Activated CD8-positive, alpha-beta memory T cell treated with anti-CD3 and anti-CD28 coated beads, Interleukin-2, amount 50 U/mL, for 24 hours (primary cell): ENCODE results near the gene PDE3A.

Experiments used
- DNase-seq: peaks from one replicate; pipeline ENCODE4 v3.0.0-alpha.2; 2020; ENCODE audit errors: extremely low read depth

PDE3A gene

DNA sequence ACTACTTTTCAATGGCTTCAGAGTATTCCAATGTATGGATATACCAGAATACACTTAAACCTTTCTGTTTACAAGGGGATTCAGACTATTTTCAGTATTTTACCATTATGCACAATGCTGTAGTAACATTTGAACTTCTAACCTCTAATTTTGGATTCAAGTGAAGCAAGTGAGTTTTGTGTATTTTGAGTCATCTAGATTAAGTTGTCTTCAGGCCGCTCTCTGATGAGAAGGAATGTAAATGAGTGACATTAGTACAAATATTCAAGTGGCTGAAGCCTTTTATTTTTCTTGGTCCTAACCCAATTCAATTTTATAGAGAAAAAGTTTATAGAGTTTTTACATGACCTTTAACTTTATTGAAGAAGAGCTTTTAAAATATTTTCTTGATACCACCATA, 125.6 kb downstream of the PDE3A start:
- no peak for DNase-seq

DNA sequence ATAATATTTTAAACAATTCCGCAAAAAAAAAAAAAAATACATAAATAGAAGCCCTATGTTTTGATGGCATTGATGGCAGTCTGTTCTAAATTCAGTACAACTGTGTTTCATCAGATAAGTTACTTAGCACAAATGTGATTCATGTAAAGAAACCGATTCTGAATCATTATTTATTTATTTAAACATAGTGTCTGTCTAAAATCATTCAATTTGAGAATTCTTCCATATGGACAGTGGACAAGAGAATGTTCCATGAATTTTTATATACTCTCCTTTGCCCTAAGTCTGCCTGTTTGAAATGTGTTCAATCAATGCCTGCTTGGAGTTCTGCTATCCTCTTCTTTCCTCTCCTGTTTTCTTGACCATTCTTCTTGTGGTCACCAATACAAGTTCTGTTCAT, 126.5 kb downstream of the PDE3A start:
- DNase-seq: no peak

DNA sequence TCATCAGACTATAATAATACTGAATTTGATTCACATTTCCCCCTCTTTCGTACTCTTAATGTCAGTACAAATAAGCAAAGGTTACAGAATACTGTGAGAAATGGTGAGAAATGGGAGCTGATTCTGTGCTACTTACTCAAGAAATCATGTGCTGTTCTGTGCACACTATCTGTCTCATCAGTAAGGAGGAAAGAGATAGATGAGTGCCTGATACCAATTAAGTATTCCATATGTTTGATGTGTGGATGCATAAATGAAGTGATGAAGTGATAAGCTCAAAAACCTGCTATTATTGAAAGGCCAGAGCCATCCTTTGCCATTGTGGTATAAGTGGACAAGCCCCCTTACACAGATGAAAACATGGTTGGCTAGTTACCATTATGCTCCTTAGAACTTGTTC, 127.7 kb downstream of the PDE3A start:
- no peak for DNase-seq

DNA sequence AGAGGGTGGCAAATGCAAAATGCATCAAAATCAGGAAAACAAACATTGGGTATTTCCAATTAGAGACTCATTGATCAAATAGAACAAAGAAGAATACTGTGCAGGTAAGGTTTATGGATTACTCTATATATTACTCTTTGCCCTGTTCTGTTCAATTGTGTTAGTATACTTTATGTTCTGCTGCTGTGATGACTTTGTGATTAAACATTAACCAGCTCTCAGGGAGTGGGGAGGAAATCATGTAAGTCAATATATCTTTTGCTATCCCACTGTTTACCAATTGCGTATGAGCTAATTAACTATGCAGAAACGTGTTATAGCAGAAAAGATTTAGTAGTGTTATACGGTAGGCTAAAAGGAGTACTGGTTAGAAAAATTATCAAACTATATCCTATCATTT, 129.4 kb downstream of the PDE3A start:
- no peak for DNase-seq

DNA sequence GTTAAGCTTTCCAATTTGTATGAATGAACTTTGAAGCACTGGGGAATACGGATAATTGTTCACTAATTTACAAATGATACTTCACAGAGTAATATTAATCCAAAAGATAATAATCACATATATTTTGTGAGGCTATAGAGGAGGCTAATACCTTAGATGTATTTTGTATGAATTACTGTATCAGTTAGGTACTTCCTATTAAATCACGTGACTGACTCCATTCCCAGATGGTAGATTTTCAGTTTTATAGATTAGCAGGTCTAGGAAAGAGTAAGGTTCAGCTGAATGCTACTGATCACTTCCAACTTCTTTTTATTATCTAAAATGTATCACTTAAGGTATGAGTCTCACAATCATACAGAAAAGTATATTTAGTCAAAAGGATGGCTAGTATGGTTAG, 133.6 kb downstream of the PDE3A start:
- DNase-seq: no peak

DNA sequence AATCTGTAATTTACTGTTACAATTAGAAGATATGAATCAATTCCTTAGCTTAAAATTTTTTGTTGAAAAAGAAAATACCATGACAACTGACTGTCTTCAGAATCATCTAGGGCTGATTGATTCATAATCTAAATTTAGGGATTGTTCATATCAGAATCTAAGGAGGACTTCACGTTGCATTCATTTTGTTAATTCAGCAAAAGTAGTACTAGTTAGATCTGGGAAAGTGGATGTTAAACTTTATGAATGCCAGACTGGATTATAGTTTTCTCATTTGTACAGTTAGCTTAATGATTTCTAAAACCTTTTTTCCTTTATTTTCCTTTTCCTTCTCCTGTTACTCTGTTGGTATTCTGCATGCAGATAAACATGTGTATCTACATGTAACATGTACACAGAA, 135.5 kb downstream of the PDE3A start:
- no peak for DNase-seq

DNA sequence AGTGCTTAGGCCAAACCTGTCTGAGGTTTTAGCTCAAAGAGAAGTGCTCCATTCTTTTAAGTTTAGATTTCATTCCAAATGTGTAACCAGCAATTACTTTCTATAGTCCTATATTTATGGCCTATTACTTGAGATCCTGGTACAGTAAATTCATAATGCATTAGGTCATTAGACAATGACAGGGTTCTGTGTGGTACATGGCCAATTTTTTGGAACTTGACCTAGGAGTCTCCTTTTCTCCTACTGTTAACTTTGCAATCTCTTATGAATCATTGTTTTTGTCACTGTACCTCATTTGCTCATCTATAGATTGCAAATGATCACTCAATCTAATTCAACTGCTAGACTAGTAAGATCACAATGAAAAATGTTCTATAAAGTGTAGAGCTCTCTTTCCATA, 136.7 kb downstream of the PDE3A start:
- DNase-seq: no peak

DNA sequence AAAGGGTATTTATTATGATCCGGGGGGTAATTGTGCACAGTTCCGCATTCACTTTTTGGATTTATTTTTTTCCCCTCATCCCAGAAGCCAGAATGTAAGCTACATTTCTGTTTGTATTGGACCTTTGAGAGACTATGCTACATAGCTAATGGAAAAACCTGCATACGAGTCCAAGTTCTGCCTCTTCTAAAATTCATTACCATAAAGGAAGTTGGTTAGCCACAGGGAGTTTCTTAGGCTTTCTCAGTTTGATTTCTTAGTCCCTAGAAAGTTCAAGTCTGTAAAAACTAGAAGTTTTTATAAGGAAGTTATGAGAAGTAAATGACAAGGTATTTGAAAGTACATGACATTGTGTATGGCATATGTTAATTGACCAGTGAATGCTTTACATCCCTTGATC, 138.7 kb downstream of the PDE3A start:
- no peak for DNase-seq

DNA sequence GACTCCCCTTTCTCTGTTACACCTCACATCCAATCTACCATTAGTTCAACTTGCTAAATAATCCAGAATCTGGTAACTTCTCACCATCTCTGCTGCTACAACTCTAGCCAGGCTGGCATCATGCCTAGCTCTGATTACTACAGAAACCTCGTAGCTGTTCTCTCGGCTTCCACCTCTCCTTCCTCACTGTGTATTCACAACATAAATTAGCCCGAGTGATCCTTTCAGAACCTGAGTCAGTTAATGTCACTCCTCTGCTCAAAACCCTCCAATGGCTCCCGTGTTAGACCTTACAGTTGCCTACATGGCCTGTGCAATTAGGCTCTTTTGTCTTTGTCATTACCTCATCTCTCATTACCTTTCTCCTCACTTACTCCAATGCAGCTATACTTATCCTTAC, 139.4 kb downstream of the PDE3A start:
- DNase-seq: no peak

DNA sequence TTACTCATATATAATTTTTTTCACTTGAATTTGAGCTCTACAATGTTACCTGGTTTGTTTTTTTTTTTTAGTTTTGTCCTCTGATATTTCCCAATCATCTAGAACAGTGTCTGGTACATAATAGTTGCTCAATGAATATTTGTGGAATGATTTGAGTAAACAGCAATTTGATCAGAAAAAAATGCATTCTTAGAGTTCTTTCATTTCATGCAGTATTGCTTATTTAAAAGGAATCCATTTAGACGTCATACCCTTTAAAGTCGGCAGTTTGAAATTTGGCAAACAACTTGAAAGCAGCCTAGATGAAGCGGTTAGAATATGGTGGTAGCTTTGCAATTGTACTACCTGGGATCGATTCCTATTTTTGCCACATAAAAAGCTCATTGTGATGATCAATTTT, 140.0 kb downstream of the PDE3A start:
- DNase-seq: no peak

DNA sequence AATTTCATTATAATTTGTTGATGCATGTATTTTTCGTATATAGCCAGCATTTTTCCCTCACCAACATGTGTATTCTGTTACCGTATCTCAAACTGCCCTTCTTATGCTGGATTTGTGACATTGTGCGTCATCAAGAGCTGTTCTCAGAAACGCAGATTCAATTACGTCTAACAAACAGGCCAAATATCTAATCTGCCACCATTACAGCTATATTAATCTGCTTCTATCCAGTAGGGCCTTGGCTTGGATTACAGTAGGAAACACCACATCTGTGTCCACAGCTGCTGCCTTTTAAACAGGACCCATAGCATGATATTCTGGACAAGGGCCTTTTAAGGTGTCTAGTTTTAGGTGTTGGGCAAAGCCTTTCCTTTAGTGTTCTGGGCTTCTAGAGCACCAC, 140.6 kb downstream of the PDE3A start:
- DNase-seq: no peak

DNA sequence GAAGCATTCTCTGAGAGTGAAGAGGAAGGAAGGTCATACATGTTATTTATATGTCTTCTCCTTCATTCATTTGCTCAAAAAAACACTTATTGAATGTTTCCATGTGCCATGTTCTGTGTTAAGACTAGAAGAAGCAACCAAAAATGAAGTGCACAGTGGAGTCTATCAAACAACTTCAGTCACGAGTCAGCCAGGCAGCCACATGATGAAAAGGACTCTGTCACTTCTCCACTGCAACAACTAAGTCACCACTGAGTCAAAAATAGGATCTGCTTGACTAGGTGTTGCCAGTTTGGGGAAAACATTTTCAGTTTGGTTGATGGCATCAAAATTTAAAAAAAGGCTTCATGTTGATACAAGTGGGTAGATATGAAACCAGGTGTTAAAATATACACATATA, 142.5 kb downstream of the PDE3A start:
- no peak for DNase-seq

DNA sequence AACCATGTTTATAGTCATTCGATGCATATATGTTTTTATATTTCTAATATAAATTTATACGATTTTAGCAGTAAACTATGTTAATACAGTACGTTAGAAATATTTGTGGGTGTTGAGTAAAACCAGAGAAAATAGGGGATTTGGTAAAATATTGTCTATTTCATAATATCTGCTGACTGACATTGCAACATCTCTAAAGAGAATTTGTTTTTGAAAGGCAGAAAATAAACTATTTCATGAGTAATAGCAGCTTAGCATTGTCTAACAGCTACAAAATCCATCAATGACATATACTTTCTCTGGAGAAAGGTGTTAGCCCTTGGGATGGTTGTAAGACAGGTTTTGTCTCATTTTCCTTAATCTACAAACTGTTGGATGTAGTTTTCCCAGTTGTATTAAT, 144.9 kb downstream of the PDE3A start:
- no peak for DNase-seq

DNA sequence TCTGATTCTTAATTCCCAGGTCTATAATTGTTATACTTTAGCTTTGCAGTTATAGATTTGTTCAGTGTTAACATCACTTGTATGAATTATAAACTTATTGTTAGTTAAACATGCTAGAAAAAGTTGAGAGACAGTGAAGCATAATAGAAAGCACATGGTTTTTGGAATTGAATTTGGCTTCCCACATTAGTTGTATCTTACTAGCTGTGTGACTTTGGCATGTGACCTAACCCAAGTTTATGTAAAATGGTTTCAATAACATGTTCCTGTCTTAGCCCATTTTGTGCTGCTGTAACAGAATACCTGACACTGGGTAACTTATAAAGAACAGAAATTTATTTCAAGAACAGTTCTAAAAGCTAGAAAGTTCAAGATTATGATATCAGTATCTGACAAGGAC, 146.3 kb downstream of the PDE3A start:
- no peak for DNase-seq

DNA sequence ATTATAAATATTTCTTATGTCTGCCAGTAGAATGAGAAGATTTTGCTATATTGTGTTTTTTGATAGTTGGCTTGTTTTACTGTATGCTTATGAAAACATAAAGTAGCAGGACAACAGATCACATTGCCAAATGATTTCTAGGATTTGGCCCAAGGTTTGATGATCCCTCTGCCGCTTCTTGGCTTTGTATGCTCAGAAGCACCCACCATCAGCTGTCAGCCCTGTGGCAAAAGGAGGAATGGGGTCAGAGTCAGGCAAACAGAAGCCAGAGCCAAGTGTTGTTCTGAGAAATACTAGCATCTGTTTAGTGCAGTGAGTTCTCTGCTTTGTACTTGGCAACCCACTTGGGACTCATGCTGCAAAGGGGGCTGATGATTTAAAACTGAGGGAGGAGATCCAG, 152.2 kb downstream of the PDE3A start:
- no peak for DNase-seq

DNA sequence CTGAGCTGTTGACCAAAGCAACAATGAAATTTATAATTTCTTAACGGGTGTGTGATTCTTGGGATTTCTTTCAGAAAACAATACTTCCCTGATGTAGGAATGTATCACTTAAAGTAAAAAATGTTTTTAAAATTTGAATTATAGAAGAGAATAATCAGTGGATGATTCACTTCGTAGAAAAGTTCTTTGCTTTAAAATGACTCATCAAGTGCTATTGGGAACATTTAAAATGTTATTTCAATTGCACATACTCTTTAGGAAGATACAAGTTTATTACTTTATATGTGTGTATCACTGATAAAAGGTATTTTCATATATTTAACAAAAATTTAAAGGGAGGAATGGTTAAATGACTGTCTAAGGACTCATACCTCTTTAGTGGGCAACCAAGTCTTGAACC, 155.3 kb downstream of the PDE3A start:
- no peak for DNase-seq

DNA sequence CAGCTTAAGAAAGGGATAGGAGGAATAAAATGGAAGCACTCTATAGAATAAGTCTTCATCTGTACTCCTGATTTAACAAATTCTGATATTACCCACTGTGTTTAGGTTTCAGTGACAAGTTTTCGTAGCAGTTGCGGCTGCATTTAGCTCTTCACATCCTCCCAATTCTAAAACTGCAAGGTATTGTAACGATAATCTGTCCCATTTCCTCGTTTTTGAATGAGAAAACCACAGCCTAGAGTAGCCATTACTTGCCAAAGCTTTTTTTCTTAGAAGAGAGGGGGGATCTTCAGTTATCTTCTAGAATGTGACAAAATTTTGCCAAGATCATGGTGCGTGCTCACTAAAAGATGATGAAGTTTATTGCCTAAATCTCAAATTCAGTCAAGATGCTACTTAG, 155.8 kb downstream of the PDE3A start:
- no peak for DNase-seq

DNA sequence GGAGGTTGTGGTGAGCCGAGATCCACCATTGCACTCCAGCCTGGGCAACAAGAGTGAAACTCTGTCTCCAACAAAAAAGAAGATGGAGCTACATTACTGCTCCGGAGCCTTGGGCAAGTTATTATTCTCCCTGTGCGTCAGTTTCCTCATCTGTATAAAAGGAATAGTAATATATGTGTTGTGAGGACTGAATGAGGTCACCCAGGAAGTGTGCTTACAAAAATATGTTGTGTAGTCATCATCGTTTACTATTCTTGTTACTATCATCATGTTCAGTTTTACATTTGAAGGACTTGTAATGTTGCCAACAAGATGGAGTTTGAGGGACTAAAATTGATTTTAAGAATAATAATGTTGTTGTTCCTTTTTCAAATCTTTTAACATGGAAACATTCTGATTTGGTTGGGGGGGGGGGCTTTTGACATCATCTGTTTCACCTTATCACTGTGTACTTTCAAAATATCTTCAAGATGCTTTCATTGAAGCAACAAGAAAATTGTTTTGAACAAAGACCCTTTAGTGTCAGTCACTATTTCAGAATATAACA, 156.8 kb downstream of the PDE3A start:
- DNase-seq: no peak

DNA sequence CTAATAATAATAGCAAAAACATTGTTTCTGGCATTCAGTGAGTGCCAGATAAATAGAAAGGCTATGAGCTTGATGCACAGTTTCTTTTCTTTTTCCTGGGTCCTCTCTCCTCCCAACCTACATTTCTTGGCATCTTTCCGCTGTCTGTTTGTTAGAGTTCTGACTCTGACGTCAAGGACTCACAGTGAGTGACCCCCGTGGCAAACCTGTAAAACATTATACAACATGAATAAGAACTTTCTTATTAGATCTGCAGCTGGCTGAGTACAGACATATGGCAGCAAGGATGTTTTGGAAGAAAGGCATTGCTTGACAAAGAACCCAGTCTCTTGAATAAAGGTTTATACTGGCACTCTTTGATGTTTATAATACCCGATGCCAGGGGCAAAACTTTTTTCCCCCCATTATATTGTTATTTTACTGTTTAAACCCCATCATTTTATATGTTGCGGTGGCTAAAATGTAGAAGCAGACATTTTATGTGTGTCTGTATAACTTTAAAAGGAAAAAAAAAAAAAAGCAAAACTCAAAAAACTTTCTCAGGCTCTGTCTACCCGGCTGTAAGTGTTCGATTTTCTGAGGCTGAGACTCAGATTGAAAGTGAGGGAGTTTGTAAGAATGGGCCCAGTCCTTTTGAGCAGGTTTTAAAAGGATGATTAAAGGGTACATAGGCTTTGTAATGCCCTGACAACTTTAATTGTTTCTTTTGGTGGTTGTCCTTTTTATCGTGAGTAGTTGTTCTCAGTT, 159.3 kb downstream of the PDE3A start:
- no peak for DNase-seq

DNA sequence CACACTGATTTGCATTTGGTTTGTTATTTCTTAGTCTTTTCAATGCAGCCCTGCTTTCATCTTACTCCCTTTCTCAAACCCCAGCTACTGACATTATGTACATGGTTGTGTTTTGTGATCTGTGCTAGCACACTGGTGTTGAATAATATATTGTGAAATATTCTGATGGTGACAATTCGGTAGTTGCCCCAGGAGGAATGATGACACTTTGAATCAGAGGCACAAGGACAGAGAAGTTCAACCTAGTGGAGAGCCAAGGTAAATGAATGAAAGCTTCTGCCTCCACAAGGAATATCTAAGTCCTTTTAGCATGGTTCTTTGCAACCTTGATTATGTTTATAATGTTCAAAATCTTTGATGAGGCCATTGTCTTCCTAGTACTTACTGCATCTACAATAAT, 159.9 kb downstream of the PDE3A start:
- DNase-seq: no peak

DNA sequence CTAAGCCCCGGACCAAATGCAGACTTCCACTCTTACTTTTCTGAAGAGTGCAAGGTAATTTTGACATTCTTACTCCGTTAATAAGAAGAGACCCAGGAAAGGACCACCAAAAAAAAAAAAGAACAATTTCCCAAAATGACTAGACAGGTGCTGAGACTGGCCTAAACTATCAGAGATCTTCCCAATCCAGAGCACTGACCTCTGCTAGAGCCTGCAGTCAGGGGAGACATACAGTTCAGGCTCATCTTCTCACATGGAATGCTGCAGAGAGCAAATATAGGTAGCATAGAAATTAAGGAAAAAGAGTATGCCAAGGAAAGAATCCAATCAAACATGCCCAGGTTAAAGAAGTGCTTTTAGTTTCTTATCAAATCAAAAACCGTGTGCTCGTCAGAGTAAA, 177.9 kb downstream of the PDE3A start:
- no peak for DNase-seq

DNA sequence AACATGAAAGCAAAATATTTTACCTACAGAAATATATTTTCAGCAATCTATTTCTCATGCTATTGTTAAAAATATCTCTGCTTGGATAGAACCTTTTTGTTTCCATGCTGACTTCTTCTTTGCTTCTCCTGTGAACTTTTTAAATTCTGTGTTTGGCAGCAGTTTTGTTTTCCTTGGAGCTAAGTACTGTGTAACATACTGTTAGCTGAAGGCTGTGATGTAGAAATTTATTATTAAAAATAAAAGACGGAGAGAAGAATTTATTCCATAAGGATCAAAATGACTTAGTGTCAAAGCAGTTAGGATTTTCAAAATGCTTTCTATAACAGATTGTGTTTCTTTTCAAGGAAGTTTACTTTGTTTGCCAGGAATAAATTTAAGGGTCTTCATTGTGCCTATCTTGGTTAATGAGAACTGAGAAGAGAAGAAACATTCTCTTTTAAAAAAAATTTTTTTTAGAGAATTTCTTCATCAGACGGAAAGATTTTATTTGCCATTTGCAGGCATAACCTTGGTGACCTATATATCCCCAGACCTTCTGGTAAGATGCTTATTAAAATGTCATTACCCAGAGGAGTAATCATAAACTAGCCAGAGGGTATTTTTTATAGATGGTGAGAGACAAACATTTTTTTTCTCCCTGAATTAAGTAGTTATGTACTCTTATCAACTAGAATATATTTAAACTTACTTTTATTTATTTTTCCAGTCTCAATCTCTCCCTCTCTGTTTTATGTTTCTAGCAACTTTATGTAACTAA, 179.7 kb downstream of the PDE3A start:
- DNase-seq: no peak

DNA sequence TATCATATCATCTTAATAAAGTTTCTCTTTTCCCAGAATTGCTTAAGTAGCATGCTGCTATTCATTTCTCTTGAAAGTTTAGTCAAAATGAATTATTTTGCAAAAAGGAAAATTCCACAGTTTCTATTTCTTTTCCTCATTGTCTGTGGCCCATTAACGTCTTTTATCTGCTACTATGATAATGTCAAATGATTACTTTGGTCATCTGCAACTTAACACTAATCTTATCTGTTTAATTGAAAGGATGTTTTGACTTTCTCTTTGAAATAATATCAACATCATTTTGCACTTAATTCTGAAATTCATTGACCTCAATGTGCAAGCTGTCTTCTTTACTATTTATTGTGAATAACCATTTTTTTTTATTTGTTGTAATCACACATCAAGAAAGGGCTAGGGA, 180.3 kb downstream of the PDE3A start:
- DNase-seq: no peak
